ENCODE data around the gene PROKR1.
"Not testable (repeated sequence)": the region's sequence is repeated elsewhere in the genome, so short reads cannot be mapped to it uniquely, and the experiment has no call there.

The PROKR1 gene

DNA sequence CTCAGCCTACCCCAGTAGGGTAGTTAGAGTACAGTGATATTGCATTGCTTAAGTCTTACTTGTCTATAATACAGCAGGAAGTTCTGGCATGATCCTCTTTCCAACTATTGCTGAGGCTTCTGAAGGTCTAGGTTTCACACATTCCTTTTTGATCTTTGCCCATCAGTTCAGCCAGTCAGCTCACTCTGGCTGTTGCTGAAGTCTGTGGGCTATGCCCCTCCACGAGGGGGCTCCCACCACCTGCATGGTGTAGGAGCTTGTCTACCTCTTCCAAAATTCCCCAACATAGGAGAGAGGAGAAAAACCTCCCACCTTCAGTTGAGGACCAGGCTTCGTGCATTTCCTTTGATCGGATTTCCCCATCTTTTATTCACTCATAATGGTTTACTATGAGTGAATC, 26.3 kb downstream of the PROKR1 start:
- DNase-seq (ENCODE audit: low read depth), result no peak
- TF ChIP-seq, protein P1, sequence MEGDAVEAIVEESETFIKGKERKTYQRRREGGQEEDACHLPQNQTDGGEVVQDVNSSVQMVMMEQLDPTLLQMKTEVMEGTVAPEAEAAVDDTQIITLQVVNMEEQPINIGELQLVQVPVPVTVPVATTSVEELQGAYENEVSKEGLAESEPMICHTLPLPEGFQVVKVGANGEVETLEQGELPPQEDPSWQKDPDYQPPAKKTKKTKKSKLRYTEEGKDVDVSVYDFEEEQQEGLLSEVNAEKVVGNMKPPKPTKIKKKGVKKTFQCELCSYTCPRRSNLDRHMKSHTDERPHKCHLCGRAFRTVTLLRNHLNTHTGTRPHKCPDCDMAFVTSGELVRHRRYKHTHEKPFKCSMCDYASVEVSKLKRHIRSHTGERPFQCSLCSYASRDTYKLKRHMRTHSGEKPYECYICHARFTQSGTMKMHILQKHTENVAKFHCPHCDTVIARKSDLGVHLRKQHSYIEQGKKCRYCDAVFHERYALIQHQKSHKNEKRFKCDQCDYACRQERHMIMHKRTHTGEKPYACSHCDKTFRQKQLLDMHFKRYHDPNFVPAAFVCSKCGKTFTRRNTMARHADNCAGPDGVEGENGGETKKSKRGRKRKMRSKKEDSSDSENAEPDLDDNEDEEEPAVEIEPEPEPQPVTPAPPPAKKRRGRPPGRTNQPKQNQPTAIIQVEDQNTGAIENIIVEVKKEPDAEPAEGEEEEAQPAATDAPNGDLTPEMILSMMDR (IDR thresholded peaks at IDR 0.05; ENCODE audit: low read length, missing control alignments), result no peak
- H3K4me3 ChIP-seq (replicated peaks; ENCODE audit: low read depth, low read length), result no peak overlapping the region

DNA sequence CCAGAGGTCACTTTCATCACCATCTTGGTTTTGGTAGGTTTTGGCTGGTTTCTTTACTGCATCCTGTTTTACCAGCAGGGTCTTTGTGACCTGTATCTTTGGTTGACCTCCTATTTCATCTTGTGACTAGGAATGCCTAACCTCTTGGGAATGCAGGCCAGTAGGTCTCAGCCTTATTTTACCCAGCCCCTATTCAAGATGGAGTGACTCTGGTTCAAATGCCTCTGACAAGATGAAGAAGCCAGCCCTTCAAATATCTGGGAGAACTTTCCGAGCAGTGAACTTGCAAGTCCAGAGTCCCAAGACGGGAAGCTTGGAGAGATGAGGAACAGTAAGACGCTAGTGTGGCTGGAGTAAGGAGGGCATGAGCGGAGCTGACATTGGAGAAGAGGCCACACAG, 28.6 kb downstream of the PROKR1 start:
- TF ChIP-seq, protein P1 (IDR thresholded peaks at IDR 0.05; ENCODE audit: low read length, missing control alignments), result no peak
- no peak for DNase-seq (ENCODE audit: low read depth)
- no peak overlapping the region for H3K4me3 ChIP-seq (replicated peaks; ENCODE audit: low read depth, low read length)

DNA sequence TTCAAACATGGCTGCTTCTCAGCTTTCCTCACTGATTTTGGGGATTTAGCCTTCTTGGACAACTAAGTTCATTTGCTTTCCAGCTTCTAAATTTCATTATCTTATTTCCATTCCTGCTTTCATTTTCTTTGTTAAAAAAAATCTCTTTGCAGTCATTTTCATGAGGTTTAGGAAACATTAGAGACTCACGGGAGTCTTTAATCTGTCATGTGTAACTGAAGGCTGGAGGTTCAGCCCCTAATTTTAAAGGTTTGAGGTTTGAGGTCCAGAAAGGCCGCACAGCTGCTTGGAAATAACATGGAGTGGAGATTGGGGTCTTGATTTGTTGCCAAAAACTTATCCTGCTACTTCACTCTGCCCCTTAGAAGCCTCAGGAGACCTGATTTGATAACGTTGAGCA, 30.3 kb downstream of the PROKR1 start:
- H3K4me3 ChIP-seq (replicated peaks; ENCODE audit: low read depth, low read length), result no peak overlapping the region
- TF ChIP-seq, protein P1 (IDR thresholded peaks at IDR 0.05; ENCODE audit: low read length, missing control alignments), result no peak
- no peak for DNase-seq (ENCODE audit: low read depth)

DNA sequence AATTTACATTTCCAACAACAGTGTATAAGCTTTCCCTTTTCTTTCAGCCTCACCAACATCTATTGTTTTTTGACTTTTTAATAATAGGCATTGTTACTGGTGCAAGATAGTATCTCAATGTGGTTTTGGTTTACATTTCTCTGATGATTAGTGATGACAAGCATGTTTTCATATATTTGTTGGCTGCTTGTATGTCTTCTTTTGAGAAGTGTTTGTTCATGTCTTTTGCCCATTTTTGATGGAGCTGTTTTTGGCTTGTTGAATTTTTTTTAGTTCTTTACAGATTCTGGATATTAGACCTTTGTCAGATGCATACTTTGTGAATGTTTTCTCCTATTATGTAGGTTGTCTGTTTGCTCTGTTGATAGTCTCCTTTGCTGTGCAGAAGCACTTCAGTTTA, 32.1 kb downstream of the PROKR1 start:
- H3K4me3 ChIP-seq (replicated peaks; ENCODE audit: low read depth, low read length), result no peak overlapping the region
- TF ChIP-seq, protein P1 (IDR thresholded peaks at IDR 0.05; ENCODE audit: low read length, missing control alignments), result no peak
- no peak for DNase-seq (ENCODE audit: low read depth)

DNA sequence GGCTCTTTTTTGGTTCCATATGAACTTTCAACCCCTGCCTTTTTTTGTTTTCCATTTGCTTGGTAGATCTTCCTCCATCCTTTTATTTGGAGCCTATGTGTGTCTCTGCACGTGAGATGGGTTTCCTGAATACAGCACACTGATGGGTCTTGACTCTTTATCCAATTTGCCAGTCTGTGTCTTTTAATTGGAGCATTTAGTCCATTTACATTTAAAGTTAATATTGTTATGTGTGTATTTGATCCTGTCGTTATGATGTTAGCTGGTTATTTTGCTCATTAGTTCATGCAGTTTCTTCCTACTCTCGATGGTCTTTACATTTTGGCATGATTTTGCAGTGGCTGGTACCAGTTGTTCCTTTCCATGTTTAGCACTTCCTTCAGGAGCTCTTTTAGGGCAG, 34.5 kb downstream of the PROKR1 start:
- DNase-seq (ENCODE audit: low read depth); H3K4me3 ChIP-seq (replicated peaks; ENCODE audit: low read depth, low read length): not testable (repeated sequence)

DNA sequence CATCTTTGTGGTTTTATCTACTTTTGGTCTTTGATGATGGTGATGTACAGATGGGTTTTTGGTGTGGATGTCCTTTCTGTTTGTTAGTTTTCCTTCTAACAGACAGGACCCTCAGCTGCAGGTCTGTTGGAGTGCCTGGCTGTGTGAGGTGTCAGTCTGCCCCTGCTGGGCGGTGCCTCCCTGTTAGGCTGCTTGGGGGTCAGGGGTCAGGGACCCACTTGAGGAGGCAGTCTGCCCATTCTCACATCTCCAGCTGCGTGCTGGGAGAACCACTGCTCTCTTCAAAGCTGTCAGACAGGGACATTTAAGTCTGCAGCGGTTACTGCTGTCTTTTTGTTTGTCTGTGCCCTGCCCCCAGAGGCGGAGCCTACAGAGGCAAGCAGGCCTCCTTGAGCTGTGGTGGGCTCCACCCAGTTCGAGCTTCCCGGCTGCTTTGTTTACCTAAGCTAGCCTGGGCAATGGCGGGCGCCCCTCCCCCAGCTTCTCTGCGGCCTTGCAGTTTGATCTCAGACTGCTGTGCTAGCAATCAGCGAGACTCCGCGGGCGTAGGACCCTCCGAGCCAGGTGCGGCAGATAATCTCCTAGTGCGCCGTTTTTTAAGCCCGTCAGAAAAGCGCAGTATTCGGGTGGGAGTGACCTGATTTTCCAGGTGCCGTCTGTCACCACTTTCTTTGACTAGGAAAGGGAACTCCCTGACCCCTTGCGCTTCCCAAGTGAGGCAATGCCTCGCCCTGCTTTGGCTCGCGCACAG, 36.0 kb downstream of the PROKR1 start:
- not testable (repeated sequence) for DNase-seq (ENCODE audit: low read depth)
- H3K4me3 ChIP-seq (replicated peaks; ENCODE audit: low read depth, low read length), result peak overlapping the region; percentile 35

DNA sequence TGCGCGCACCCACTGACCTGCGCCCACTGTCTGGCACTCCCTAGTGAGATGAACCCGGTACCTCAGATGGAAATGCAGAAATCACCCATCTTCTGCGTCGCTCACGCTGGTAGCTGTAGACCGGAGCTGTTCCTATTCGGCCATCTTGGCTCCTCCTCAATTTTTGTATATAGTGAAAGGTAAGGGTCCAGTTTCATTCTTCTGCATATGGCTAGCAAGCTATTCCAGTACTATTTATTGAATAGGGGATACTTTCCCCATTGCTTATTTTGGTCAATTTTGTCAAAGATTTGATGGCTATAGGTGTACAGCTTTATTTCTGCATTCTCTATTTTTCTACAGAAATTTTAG, 36.5 kb downstream of the PROKR1 start:
- not testable (repeated sequence) for H3K4me3 ChIP-seq (replicated peaks; ENCODE audit: low read depth, low read length); DNase-seq (ENCODE audit: low read depth)

DNA sequence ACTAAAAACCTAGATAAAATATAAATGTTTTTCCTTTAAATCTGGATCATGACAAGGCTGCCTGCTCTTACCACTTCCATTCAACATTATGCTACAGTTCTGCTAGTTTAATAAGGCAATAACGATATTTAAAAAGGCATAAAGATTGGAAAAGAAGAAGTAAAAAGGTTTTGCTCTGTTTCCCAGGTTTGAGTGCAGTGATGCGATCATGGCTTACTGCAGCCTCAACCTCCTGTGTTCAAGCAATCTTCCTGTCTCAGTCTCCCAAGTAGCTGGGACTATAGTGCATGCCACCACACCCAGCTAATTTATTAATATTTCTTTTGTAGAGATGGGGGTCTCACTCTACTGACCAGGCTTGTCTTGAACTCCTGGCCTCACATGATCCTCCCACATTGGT, 40.8 kb downstream of the PROKR1 start:
- H3K4me3 ChIP-seq (replicated peaks; ENCODE audit: low read depth, low read length), result no peak overlapping the region
- TF ChIP-seq, protein P1 (IDR thresholded peaks at IDR 0.05; ENCODE audit: low read length, missing control alignments), result no peak
- no peak for DNase-seq (ENCODE audit: low read depth)
